CD4-positive, alpha-beta T cell (primary cell): ENCODE data around the gene FBLN2. TPM values are rescaled to one million over a fixed set of nuclear protein-coding genes. Genes with fewer than 3 reads are reported as not detected.

Experiments
- ATAC-seq: fragments of 200-7000 bp; cut with Tn5 transposase; one replicate; pipeline ENCODE4 v1.10.0; 2022; ENCODE audit warnings: mild to moderate bottlenecking; ENCODE audit not compliant: poor library complexity
- CTCF ChIA-PET: fragments of 350-600 bp; sonication (Branson Sonifier 250); formaldehyde crosslinking; loops from one replicate; lab custom pipeline; 2021; ENCODE audit warnings: antibody characterized with exemption, inconsistent platforms; lab: Charles Lee
- POLR2A ChIA-PET: fragments of 350-600 bp; sonication (Branson Sonifier 250); formaldehyde crosslinking; loops from one replicate; lab custom pipeline; 2021; ENCODE audit warnings: antibody characterized with exemption, inconsistent platforms; lab: Charles Lee
- DNase-seq, 14 experiments: peaks; one replicate each; pipeline ENCODE4 v3.0.0-alpha.2; 2013 to 2020; ENCODE audit warnings: mixed read lengths in 2 of 14
- H3K27ac ChIP-seq, 2 donors: one replicate each; pipeline versions ENCODE4 v1.5.1 to v1.7.0; 2013; ENCODE audit warnings: low read length in 2 of 2, low read depth in 1 of 2, mild to moderate bottlenecking in 1 of 2
- H3K27me3 ChIP-seq, 2 experiments: 1 replicate in 1 of 2; 2 replicates in 1 of 2; pipeline versions ENCODE4 v1.6.1 to v1.7.0; 2013; ENCODE audit warnings: low read length in 2 of 2, control low read depth in 1 of 2, mild to moderate bottlenecking in 1 of 2, moderate library complexity in 1 of 2; ENCODE audit not compliant: insufficient read depth in 2 of 2, control insufficient read depth in 1 of 2
- H3K36me3 ChIP-seq: one replicate; pipeline ENCODE4 v1.6.1; 2013; ENCODE audit warnings: low read length, control low read depth; ENCODE audit not compliant: insufficient read depth
- H3K4me1 ChIP-seq: one replicate; pipeline ENCODE4 v1.6.1; 2013; ENCODE audit warnings: low read length, control low read depth; ENCODE audit not compliant: insufficient read depth
- H3K4me3 ChIP-seq: one replicate; pipeline ENCODE4 v1.5.1; 2013; ENCODE audit warnings: mild to moderate bottlenecking, low read length, moderate library complexity
- H3K9me3 ChIP-seq, 2 experiments: 1 replicate in 1 of 2; 2 replicates in 1 of 2; pipeline versions ENCODE4 v1.6.1 to v1.7.0; 2013; ENCODE audit warnings: low read length in 2 of 2, mild to moderate bottlenecking in 2 of 2, control low read depth in 1 of 2, moderate library complexity in 1 of 2; ENCODE audit not compliant: control insufficient read depth in 1 of 2, insufficient read depth in 1 of 2
- H3K27ac Mint-ChIP-seq: one replicate; pipeline ENCODE4 v1.8.0; 2020; ENCODE audit warnings: mixed read lengths
- H3K27me3 Mint-ChIP-seq: one replicate; pipeline ENCODE4 v1.8.0; 2021; ENCODE audit warnings: mixed read lengths
- H3K36me3 Mint-ChIP-seq: one replicate; pipeline ENCODE4 v1.8.0; 2021; ENCODE audit warnings: low read depth, mixed read lengths
- H3K4me1 Mint-ChIP-seq: one replicate; pipeline ENCODE4 v1.8.0; 2021; ENCODE audit warnings: low read depth, mixed read lengths
- H3K4me3 Mint-ChIP-seq: one replicate; pipeline ENCODE4 v1.8.0; 2020; ENCODE audit warnings: mild to moderate bottlenecking, mixed read lengths
- H3K9me3 Mint-ChIP-seq: one replicate; pipeline ENCODE4 v1.8.0; 2020; ENCODE audit warnings: mixed read lengths
- intact Hi-C, 2 experiments: fragments of 100-400 bp; cut with DNase I in 1 of 2; cut with micrococcal nuclease in 1 of 2; formaldehyde crosslinking; loops; one replicate each; pipeline versions ENCODE4 v1.15.1 to v1.9.0; 2023 to 2025; cut with DNase I, micrococcal nuclease
- total RNA-seq, 174 experiments: library from RNA in 2 of 174; stranded (reverse) in 2 of 174; gene quantifications; one replicate each; pipeline ENCODE4 v1.2.3 and lab custom pipeline; 2021 to 2026
- TF ChIP-seq, protein P1 (sequence below): fragments of 200-600 bp; IDR thresholded peaks from one replicate; pipeline ENCODE4 v1.8.0; 2022; ENCODE audit warnings: antibody characterized with exemption, mild to moderate bottlenecking

The FBLN2 gene
- total RNA-seq, 2 experiments from 2014 or later: 0.19 to 0.25 TPM

- DNase-seq (no peak), ATAC-seq (no peak)
- TF ChIP-seq, protein P1, sequence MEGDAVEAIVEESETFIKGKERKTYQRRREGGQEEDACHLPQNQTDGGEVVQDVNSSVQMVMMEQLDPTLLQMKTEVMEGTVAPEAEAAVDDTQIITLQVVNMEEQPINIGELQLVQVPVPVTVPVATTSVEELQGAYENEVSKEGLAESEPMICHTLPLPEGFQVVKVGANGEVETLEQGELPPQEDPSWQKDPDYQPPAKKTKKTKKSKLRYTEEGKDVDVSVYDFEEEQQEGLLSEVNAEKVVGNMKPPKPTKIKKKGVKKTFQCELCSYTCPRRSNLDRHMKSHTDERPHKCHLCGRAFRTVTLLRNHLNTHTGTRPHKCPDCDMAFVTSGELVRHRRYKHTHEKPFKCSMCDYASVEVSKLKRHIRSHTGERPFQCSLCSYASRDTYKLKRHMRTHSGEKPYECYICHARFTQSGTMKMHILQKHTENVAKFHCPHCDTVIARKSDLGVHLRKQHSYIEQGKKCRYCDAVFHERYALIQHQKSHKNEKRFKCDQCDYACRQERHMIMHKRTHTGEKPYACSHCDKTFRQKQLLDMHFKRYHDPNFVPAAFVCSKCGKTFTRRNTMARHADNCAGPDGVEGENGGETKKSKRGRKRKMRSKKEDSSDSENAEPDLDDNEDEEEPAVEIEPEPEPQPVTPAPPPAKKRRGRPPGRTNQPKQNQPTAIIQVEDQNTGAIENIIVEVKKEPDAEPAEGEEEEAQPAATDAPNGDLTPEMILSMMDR: no peak
- intact Hi-C loops: no loop called here
- no peaks in the 10 kb centered on the region for H3K27me3 Mint-ChIP-seq
- no peak overlapping the region for H3K4me3 Mint-ChIP-seq
- Histone ChIP-seq H3K4me3 (no peak overlapping the region), H3K9me3 (peaks cover 0 to 3% of the 10 kb centered on the region in 2 experiments), H3K27ac (no peak overlapping the region), H3K27me3 (no peaks in the 10 kb centered on the region), H3K36me3 (no peaks in the 10 kb centered on the region), H3K4me1 (peaks cover 6% of the 10 kb centered on the region)
- ChIA-PET CTCF (no interaction called here), POLR2A (no interaction called here)
- H3K36me3 Mint-ChIP-seq: no peaks in the 10 kb centered on the region
- H3K27ac Mint-ChIP-seq: no peak overlapping the region
- H3K4me1 Mint-ChIP-seq: peaks cover 3% of the 10 kb centered on the region
- no peaks in the 10 kb centered on the region for H3K9me3 Mint-ChIP-seq
Measured at GRCh38 chr3:13578251-13578650, 29.3 kb downstream of the FBLN2 start.

GRCh38 chr3:13579063-13579462 is 30.1 kb downstream of the FBLN2 start:
- Histone ChIP-seq H3K4me1 (peaks cover 6% of the 10 kb centered on the region), H3K4me3 (no peak overlapping the region), H3K36me3 (no peaks in the 10 kb centered on the region), H3K27ac (no peak overlapping the region), H3K27me3 (no peaks in the 10 kb centered on the region), H3K9me3 (peaks cover 0 to 5% of the 10 kb centered on the region in 2 experiments)
- POLR2A ChIA-PET: no interaction called here
- intact Hi-C loops: no loop called here
- Mint-ChIP-seq H3K27ac (no peak overlapping the region), H3K9me3 (no peaks in the 10 kb centered on the region), H3K4me3 (no peak overlapping the region), H3K36me3 (no peaks in the 10 kb centered on the region), H3K4me1 (peaks cover 3% of the 10 kb centered on the region), H3K27me3 (no peaks in the 10 kb centered on the region)
- CTCF ChIA-PET: no interaction called here
- ATAC-seq: no peak
- TF ChIP-seq, protein P1: no peak
- DNase-seq: no peak

GRCh38 chr3:13580256-13581023 is 31.5 kb downstream of the FBLN2 start:
- H3K27me3 Mint-ChIP-seq: no peaks in the 10 kb centered on the region
- Histone ChIP-seq H3K4me3 (no peak overlapping the region), H3K4me1 (peaks cover 6% of the 10 kb centered on the region), H3K36me3 (no peaks in the 10 kb centered on the region), H3K9me3 (peaks cover 0 to 5% of the 10 kb centered on the region in 2 experiments), H3K27ac (no peak overlapping the region), H3K27me3 (no peaks in the 10 kb centered on the region)
- POLR2A ChIA-PET: no interaction called here
- peaks cover 3% of the 10 kb centered on the region for H3K4me1 Mint-ChIP-seq
- no peaks in the 10 kb centered on the region for H3K9me3 Mint-ChIP-seq
- CTCF ChIA-PET: no interaction called here
- intact Hi-C loops: no loop called here
- no peak overlapping the region for H3K4me3 Mint-ChIP-seq
- H3K27ac Mint-ChIP-seq: no peak overlapping the region
- TF ChIP-seq, protein P1: no peak
- ATAC-seq (no peak), DNase-seq (no peak)
- H3K36me3 Mint-ChIP-seq: no peaks in the 10 kb centered on the region
